GM23338 (cell line): ENCODE measurements around the gene DRC7. TPM values are rescaled to one million over a fixed set of nuclear protein-coding genes. Genes with fewer than 3 reads are reported as not detected.

ENCODE experiments used
- ATAC-seq: fragments of 200-7000 bp; cut with Tn5 transposase; 3 replicates; pipeline ENCODE4 v1.9.1; 2020
- DNase-seq: peaks from one replicate; pipeline ENCODE4 v3.0.0-alpha.2; 2015; ENCODE audit warnings: low spot score
- H2AFZ ChIP-seq: fragments of 200-600 bp; sonication (generic); 2 replicates; pipeline ENCODE4 v1.8.0; 2016; ENCODE audit warnings: antibody characterized with exemption, mild to moderate bottlenecking, moderate library complexity
- H3F3A ChIP-seq: fragments of 200-600 bp; sonication (generic); replicated peaks from 2 replicates; pipeline ENCODE4 v1.8.0; 2017; ENCODE audit warnings: antibody characterized with exemption, mixed run types, low read depth
- H3K27ac ChIP-seq: fragments of 200-600 bp; sonication (generic); 2 replicates; pipeline ENCODE4 v1.6.1; 2016; ENCODE audit warnings: low read depth
- H3K27me3 ChIP-seq: fragments of 200-600 bp; sonication (generic); 2 replicates; pipeline ENCODE4 v1.8.0; 2016; ENCODE audit warnings: mild to moderate bottlenecking, mixed run types, moderate library complexity; ENCODE audit not compliant: insufficient read depth
- H3K36me3 ChIP-seq: fragments of 200-600 bp; sonication (generic); 2 replicates; pipeline ENCODE4 v1.8.0; 2016; ENCODE audit warnings: mild to moderate bottlenecking; ENCODE audit not compliant: insufficient read depth
- H3K4me1 ChIP-seq: fragments of 200-600 bp; sonication (generic); 2 replicates; pipeline ENCODE4 v1.8.0; 2016; ENCODE audit warnings: mild to moderate bottlenecking, moderate library complexity; ENCODE audit not compliant: insufficient read depth
- H3K4me2 ChIP-seq: fragments of 200-600 bp; sonication (generic); 2 replicates; pipeline ENCODE4 v1.7.1; 2017; ENCODE audit warnings: mixed run types
- H3K4me3 ChIP-seq: fragments of 200-600 bp; sonication (generic); 2 replicates; pipeline ENCODE4 v1.6.1; 2016; ENCODE audit warnings: mixed run types
- H3K79me2 ChIP-seq: fragments of 200-600 bp; sonication (generic); replicated peaks from 2 replicates; pipeline ENCODE4 v1.8.0; 2017; ENCODE audit warnings: mild to moderate bottlenecking; ENCODE audit not compliant: insufficient read depth
- H3K9me2 ChIP-seq: fragments of 200-600 bp; sonication (generic); 2 replicates; pipeline ENCODE4 v1.8.0; 2017; ENCODE audit not compliant: insufficient read depth
- H4K20me1 ChIP-seq: fragments of 200-600 bp; sonication (generic); replicated peaks from 2 replicates; pipeline ENCODE4 v1.8.0; 2017; ENCODE audit warnings: mild to moderate bottlenecking; ENCODE audit not compliant: insufficient read depth
- H3K27ac Mint-ChIP-seq: 2 replicates; pipeline ENCODE4 v1.8.0; 2020; ENCODE audit warnings: inconsistent platforms, mild to moderate bottlenecking, moderate library complexity, mixed read lengths
- H3K27me3 Mint-ChIP-seq: 3 replicates; pipeline ENCODE4 v1.8.0; 2022; ENCODE audit warnings: low read depth, mild to moderate bottlenecking, moderate library complexity, mixed read lengths, inconsistent platforms; ENCODE audit not compliant: insufficient read depth, poor library complexity
- H3K36me3 Mint-ChIP-seq: 3 replicates; pipeline ENCODE4 v1.8.0; 2021; ENCODE audit warnings: low read depth, mild to moderate bottlenecking, inconsistent platforms, moderate library complexity, mixed read lengths
- H3K4me1 Mint-ChIP-seq: 3 replicates; pipeline ENCODE4 v1.8.0; 2020; ENCODE audit warnings: mild to moderate bottlenecking, inconsistent platforms, mixed read lengths
- H3K4me3 Mint-ChIP-seq: 3 replicates; pipeline ENCODE4 v1.8.0; 2021; ENCODE audit warnings: moderate library complexity, mild to moderate bottlenecking, inconsistent platforms, mixed read lengths
- H3K9me3 Mint-ChIP-seq: 3 replicates; pipeline ENCODE4 v1.8.0; 2020; ENCODE audit warnings: moderate library complexity, mild to moderate bottlenecking, inconsistent platforms, mixed read lengths
- EZH2 ChIP-seq: fragments of 200-600 bp; sonication (generic); IDR thresholded peaks from one replicate; pipeline ENCODE4 v1.8.0; 2017; ENCODE audit warnings: antibody characterized with exemption, mild to moderate bottlenecking, low read depth; ENCODE audit not compliant: unreplicated experiment
- JUNB ChIP-seq: IDR thresholded peaks from one replicate; pipeline ENCODE4 v1.6.1; 2016; ENCODE audit warnings: antibody characterized with exemption; ENCODE audit not compliant: unreplicated experiment
- NANOG ChIP-seq: IDR thresholded peaks from 2 replicates; pipeline ENCODE4 v1.6.1; 2016; ENCODE audit warnings: antibody characterized with exemption, borderline replicate concordance
- ZNF331 ChIP-seq: fragments of 250-450 bp; sonication (Bioruptor Pico); IDR thresholded peaks from 2 replicates; pipeline ENCODE4 v1.5.0; 2020; ENCODE audit warnings: low read depth, mild to moderate bottlenecking, moderate library complexity
- polyA plus RNA-seq: library from polyadenylated mRNA; unstranded; fragments of >200 nt; fragmentation: Nextera tagmentation; extraction: Ambion mirVana; gene quantifications from 2 replicates; pipeline ENCODE4 v1.2.1, GENCODE V29; 2016
- total RNA-seq: library from RNA; depleted of rRNA; stranded (reverse); fragments of >200 nt; shearing (Covaris generic); gene quantifications from 2 replicates; pipeline ENCODE4 v1.2.3, GENCODE V29; 2014
- TF ChIP-seq, protein P1 (sequence below): fragments of 250-450 bp; sonication (Bioruptor Pico); IDR thresholded peaks from 2 replicates; pipeline ENCODE4 v1.5.0; 2020; ENCODE audit warnings: mild to moderate bottlenecking, moderate library complexity

Gene DRC7
- total and polyA plus RNA-seq, 2 experiments from 2014 or later, result not detected

DNA sequence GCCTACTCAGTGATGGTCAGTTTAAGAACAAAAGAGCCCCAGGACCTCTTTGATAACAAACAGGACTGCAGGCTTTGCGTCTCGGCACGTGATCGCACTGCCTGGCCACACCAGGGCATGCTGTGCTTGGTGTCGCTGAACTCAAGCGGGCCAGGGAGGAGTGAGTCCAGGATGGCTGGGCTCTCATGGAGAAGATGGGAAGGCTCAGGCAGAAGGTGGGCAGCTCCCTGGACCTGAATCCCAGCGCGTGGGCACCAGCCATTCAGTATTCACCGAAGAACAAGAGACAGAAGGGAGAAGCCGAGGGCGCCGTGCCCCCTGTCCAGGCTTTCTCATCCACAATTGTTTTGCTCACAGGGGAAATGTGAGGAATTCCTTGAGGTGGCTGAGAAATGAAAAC lies 52.9 kb downstream of the DRC7 start:
- no peak overlapping the region for H3K27ac Mint-ChIP-seq

GRCh38 chr16:57747996-57748395 lies 53.4 kb downstream of the DRC7 start:
- ATAC-seq (no peak), DNase-seq (no peak)
- H3K27ac Mint-ChIP-seq, result no peak overlapping the region
- Histone ChIP-seq H3K27me3 (no peaks in the 10 kb centered on the region), H3F3A (no peaks in the 10 kb centered on the region), H3K4me3 (no peak overlapping the region), H3K36me3 (no peaks in the 10 kb centered on the region), H2AFZ (no peak overlapping the region), H3K9me2 (no peaks in the 10 kb centered on the region), H3K4me1 (no peaks in the 10 kb centered on the region), H3K27ac (no peak overlapping the region), H3K79me2 (no peaks in the 10 kb centered on the region), H4K20me1 (no peaks in the 10 kb centered on the region; the same call in 1 of the 2 replicates), H3K4me2 (no peak overlapping the region)
- peaks cover 3% of the 10 kb centered on the region for H3K27me3 Mint-ChIP-seq
- no peak overlapping the region for H3K4me3 Mint-ChIP-seq
- H3K36me3 Mint-ChIP-seq, result peaks cover 20% of the 10 kb centered on the region
- H3K9me3 Mint-ChIP-seq, result no peaks in the 10 kb centered on the region
- TF ChIP-seq EZH2 (no peak), NANOG (no peak), JUNB (no peak)
- TF ChIP-seq, protein P1, sequence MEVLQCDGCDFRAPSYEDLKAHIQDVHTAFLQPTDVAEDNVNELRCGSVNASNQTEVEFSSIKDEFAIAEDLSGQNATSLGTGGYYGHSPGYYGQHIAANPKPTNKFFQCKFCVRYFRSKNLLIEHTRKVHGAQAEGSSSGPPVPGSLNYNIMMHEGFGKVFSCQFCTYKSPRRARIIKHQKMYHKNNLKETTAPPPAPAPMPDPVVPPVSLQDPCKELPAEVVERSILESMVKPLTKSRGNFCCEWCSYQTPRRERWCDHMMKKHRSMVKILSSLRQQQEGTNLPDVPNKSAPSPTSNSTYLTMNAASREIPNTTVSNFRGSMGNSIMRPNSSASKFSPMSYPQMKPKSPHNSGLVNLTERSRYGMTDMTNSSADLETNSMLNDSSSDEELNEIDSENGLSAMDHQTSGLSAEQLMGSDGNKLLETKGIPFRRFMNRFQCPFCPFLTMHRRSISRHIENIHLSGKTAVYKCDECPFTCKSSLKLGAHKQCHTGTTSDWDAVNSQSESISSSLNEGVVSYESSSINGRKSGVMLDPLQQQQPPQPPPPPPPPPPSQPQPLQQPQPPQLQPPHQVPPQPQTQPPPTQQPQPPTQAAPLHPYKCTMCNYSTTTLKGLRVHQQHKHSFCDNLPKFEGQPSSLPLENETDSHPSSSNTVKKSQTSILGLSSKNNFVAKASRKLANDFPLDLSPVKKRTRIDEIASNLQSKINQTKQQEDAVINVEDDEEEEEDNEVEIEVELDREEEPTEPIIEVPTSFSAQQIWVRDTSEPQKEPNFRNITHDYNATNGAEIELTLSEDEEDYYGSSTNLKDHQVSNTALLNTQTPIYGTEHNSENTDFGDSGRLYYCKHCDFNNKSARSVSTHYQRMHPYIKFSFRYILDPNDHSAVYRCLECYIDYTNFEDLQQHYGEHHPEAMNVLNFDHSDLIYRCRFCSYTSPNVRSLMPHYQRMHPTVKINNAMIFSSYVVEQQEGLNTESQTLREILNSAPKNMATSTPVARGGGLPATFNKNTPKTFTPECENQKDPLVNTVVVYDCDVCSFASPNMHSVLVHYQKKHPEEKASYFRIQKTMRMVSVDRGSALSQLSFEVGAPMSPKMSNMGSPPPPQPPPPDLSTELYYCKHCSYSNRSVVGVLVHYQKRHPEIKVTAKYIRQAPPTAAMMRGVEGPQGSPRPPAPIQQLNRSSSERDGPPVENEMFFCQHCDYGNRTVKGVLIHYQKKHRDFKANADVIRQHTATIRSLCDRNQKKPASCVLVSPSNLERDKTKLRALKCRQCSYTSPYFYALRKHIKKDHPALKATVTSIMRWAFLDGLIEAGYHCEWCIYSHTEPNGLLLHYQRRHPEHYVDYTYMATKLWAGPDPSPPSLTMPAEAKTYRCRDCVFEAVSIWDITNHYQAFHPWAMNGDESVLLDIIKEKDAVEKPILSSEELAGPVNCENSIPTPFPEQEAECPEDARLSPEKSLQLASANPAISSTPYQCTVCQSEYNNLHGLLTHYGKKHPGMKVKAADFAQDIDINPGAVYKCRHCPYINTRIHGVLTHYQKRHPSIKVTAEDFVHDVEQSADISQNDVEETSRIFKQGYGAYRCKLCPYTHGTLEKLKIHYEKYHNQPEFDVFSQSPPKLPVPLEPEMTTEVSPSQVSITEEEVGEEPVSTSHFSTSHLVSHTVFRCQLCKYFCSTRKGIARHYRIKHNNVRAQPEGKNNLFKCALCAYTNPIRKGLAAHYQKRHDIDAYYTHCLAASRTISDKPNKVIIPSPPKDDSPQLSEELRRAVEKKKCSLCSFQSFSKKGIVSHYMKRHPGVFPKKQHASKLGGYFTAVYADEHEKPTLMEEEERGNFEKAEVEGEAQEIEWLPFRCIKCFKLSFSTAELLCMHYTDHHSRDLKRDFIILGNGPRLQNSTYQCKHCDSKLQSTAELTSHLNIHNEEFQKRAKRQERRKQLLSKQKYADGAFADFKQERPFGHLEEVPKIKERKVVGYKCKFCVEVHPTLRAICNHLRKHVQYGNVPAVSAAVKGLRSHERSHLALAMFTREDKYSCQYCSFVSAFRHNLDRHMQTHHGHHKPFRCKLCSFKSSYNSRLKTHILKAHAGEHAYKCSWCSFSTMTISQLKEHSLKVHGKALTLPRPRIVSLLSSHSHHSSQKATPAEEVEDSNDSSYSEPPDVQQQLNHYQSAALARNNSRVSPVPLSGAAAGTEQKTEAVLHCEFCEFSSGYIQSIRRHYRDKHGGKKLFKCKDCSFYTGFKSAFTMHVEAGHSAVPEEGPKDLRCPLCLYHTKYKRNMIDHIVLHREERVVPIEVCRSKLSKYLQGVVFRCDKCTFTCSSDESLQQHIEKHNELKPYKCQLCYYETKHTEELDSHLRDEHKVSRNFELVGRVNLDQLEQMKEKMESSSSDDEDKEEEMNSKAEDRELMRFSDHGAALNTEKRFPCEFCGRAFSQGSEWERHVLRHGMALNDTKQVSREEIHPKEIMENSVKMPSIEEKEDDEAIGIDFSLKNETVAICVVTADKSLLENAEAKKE (CRISPR knock-in tag), result no peak
- no peaks in the 10 kb centered on the region for H3K4me1 Mint-ChIP-seq

More for the DNA sequence above, 52.9 kb downstream of the DRC7 start:
- Histone ChIP-seq H3K79me2 (no peaks in the 10 kb centered on the region), H3K4me1 (no peaks in the 10 kb centered on the region), H2AFZ (no peak overlapping the region), H3K27ac (no peak overlapping the region), H3F3A (no peaks in the 10 kb centered on the region), H4K20me1 (no peaks in the 10 kb centered on the region; the same call in 1 of the 2 replicates), H3K4me2 (no peak overlapping the region), H3K27me3 (no peaks in the 10 kb centered on the region), H3K9me2 (no peaks in the 10 kb centered on the region), H3K4me3 (no peak overlapping the region), H3K36me3 (0 out of 2 replicates have a peak, but pooled peaks cover 3% of the 10 kb centered on the region)
- TF ChIP-seq ZNF331 (CRISPR knock-in tag), result no peak
- H3K9me3 Mint-ChIP-seq, result no peaks in the 10 kb centered on the region
- ATAC-seq (no peak), DNase-seq (no peak)
- H3K27me3 Mint-ChIP-seq, result peaks cover 3% of the 10 kb centered on the region
- H3K36me3 Mint-ChIP-seq, result peaks cover 20% of the 10 kb centered on the region
- H3K4me3 Mint-ChIP-seq, result no peak overlapping the region
- H3K4me1 Mint-ChIP-seq, result no peaks in the 10 kb centered on the region
